ENCODE measurements around the gene YWHAG.

The YWHAG gene

DNA sequence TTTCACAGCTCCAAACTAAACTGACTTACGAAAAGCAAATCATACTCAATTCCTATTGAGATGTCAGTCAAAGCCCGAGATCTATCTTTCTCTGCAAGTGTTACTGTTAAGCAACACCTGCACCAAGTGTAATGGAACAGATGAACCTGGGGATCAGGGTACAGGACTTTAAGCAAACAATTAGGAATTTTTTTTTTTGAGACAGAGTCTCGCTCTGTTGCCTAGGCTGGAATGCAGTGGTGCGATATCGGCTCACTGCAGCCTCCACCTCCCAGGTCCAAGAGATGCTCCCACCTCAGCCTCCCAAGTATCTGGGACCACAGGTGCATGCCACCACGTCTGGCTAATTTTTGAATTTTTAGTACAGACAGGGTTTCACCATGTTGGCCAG lies 14.9 kb downstream of the YWHAG start:
- peaks cover 14% of the 10 kb centered on the region for H3K4me1 ChIP-seq (ENCODE audit: insufficient read depth, low read length, poor library complexity, severe bottlenecking)
- no peaks in the 10 kb centered on the region for H3K9me2 ChIP-seq (replicated peaks; ENCODE audit: low read depth, low read length)
- no peak overlapping the region for H3K4me2 ChIP-seq (ENCODE audit: low read depth, low read length, poor library complexity, severe bottlenecking)
- peaks cover 99% of the 10 kb centered on the region for H3K79me2 ChIP-seq (ENCODE audit: insufficient read depth, low read length)
- 0 out of 2 replicates have a peak, but pooled peaks cover 4% of the 10 kb centered on the region for H3F3A ChIP-seq (ENCODE audit: low read depth)
- no peaks in the 10 kb centered on the region for H3K27me3 ChIP-seq (ENCODE audit: insufficient read depth, low read length, poor library complexity, severe bottlenecking)
- H3K4me3 ChIP-seq (ENCODE audit: low read length, poor library complexity, severe bottlenecking) = no peak overlapping the region
- no peak overlapping the region for H3K9ac ChIP-seq (ENCODE audit: low read depth, low read length, poor library complexity, severe bottlenecking)
- peaks cover 87% of the 10 kb centered on the region for H4K20me1 ChIP-seq (ENCODE audit: insufficient read depth, low read length, poor library complexity, severe bottlenecking)
- H2AFZ ChIP-seq (ENCODE audit: low read length) = no peak overlapping the region
- H3K36me3 ChIP-seq (ENCODE audit: insufficient read depth, low read length) = peaks cover 85% of the 10 kb centered on the region
- TF ChIP-seq EZH2phosphoT487 (IDR thresholded peaks at IDR 0.05; ENCODE audit: borderline replicate concordance) = no peak
- TF ChIP-seq, protein P1, sequence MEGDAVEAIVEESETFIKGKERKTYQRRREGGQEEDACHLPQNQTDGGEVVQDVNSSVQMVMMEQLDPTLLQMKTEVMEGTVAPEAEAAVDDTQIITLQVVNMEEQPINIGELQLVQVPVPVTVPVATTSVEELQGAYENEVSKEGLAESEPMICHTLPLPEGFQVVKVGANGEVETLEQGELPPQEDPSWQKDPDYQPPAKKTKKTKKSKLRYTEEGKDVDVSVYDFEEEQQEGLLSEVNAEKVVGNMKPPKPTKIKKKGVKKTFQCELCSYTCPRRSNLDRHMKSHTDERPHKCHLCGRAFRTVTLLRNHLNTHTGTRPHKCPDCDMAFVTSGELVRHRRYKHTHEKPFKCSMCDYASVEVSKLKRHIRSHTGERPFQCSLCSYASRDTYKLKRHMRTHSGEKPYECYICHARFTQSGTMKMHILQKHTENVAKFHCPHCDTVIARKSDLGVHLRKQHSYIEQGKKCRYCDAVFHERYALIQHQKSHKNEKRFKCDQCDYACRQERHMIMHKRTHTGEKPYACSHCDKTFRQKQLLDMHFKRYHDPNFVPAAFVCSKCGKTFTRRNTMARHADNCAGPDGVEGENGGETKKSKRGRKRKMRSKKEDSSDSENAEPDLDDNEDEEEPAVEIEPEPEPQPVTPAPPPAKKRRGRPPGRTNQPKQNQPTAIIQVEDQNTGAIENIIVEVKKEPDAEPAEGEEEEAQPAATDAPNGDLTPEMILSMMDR (conservative IDR thresholded peaks at IDR 0.05; ENCODE audit: low read length) = no peak
- H3K9me3 ChIP-seq (ENCODE audit: insufficient read depth, low read depth, low read length) = no peaks in the 10 kb centered on the region

DNA sequence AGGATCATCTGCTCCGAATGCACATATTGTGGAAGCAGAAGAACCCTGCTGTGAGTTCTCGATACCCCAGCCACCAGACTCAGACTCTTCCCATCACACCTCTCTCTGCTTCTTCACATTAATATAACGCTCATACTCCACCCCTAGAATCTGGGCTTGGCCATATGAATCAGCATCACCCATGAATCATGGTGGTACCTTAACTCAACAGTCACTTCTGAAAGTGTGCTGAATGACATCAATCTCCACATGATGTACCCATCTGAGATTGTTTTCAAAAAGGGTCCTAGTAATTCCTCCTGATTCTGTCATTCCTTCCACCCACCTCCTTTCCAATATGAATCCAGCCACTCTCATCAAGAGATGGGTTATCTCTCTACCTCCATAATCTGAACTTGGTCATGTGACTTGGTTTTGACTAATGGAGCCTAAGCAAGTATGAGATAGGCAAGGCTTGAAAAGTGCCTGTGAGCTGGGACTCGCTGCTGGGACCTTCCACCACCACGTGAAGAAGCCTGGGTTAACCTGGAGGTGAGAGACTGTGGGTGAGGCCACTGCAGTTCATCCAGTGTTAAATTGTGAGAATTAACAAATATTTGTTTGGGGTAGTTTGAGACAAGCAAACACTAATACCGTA lies 15.4 kb downstream of the YWHAG start:
- peaks cover 88% of the 10 kb centered on the region for H4K20me1 ChIP-seq (ENCODE audit: insufficient read depth, low read length, poor library complexity, severe bottlenecking)
- TF ChIP-seq, protein P1 (conservative IDR thresholded peaks at IDR 0.05; ENCODE audit: low read length) = no peak
- no peak for TF ChIP-seq EZH2phosphoT487 (IDR thresholded peaks at IDR 0.05; ENCODE audit: borderline replicate concordance)
- H3F3A ChIP-seq (ENCODE audit: low read depth) = 0 out of 2 replicates have a peak, but pooled peaks cover 4% of the 10 kb centered on the region

DNA sequence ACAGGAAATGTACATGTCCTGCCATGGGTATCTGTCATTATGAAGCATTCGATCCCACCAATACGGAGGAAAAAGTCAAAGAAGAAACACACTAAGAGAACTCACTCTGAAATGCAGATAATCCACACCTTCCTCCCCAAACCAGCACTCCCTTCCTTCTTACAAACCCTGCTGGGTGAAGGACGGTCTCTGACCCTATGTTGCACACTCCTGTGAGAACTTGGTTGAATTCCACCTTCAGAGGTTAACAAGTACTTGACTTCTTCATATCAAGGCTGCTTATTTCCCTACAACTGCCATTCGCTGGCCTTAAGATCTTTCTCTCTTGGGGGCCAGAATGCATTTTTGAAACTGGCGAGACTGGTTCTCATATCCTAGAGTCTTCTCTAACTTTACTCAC lies 16.6 kb downstream of the YWHAG start:
- Histone ChIP-seq H3K36me3 (ENCODE audit: insufficient read depth, low read length) (peaks cover 81% of the 10 kb centered on the region; the same call in 1 of the 2 replicates), H3K27me3 (ENCODE audit: insufficient read depth, low read length, poor library complexity, severe bottlenecking) (no peaks in the 10 kb centered on the region), H3F3A (ENCODE audit: low read depth) (no peaks in the 10 kb centered on the region), H3K9ac (ENCODE audit: low read depth, low read length, poor library complexity, severe bottlenecking) (no peak overlapping the region), H3K79me2 (ENCODE audit: insufficient read depth, low read length) (peaks cover 100% of the 10 kb centered on the region), H2AFZ (ENCODE audit: low read length) (no peak overlapping the region), H4K20me1 (ENCODE audit: insufficient read depth, low read length, poor library complexity, severe bottlenecking) (peaks cover 88% of the 10 kb centered on the region), H3K4me1 (ENCODE audit: insufficient read depth, low read length, poor library complexity, severe bottlenecking) (peaks cover 11% of the 10 kb centered on the region), H3K4me3 (ENCODE audit: low read length, poor library complexity, severe bottlenecking) (no peak overlapping the region), H3K9me2 (replicated peaks; ENCODE audit: low read depth, low read length) (no peaks in the 10 kb centered on the region), H3K9me3 (ENCODE audit: insufficient read depth, low read depth, low read length) (no peaks in the 10 kb centered on the region), H3K4me2 (ENCODE audit: low read depth, low read length, poor library complexity, severe bottlenecking) (no peak overlapping the region)
- TF ChIP-seq, protein P1 (conservative IDR thresholded peaks at IDR 0.05; ENCODE audit: low read length) = no peak
- TF ChIP-seq EZH2phosphoT487 (IDR thresholded peaks at IDR 0.05; ENCODE audit: borderline replicate concordance) = no peak

More for the DNA sequence above, 15.4 kb downstream of the YWHAG start:
- peaks cover 14% of the 10 kb centered on the region for H3K4me1 ChIP-seq (ENCODE audit: insufficient read depth, low read length, poor library complexity, severe bottlenecking)
- no peak overlapping the region for H3K4me3 ChIP-seq (ENCODE audit: low read length, poor library complexity, severe bottlenecking)
- H3K36me3 ChIP-seq (ENCODE audit: insufficient read depth, low read length) = peaks cover 85% of the 10 kb centered on the region
- no peak overlapping the region for H3K9ac ChIP-seq (ENCODE audit: low read depth, low read length, poor library complexity, severe bottlenecking)
- H2AFZ ChIP-seq (ENCODE audit: low read length) = no peak overlapping the region
- no peaks in the 10 kb centered on the region for H3K9me2 ChIP-seq (replicated peaks; ENCODE audit: low read depth, low read length)
- H3K4me2 ChIP-seq (ENCODE audit: low read depth, low read length, poor library complexity, severe bottlenecking) = no peak overlapping the region
- H3K27me3 ChIP-seq (ENCODE audit: insufficient read depth, low read length, poor library complexity, severe bottlenecking) = no peaks in the 10 kb centered on the region
- no peaks in the 10 kb centered on the region for H3K9me3 ChIP-seq (ENCODE audit: insufficient read depth, low read depth, low read length)
- peaks cover 99% of the 10 kb centered on the region for H3K79me2 ChIP-seq (ENCODE audit: insufficient read depth, low read length)
